Measurements from ENCODE around the gene RNASE4.

RNASE4 gene

DNA sequence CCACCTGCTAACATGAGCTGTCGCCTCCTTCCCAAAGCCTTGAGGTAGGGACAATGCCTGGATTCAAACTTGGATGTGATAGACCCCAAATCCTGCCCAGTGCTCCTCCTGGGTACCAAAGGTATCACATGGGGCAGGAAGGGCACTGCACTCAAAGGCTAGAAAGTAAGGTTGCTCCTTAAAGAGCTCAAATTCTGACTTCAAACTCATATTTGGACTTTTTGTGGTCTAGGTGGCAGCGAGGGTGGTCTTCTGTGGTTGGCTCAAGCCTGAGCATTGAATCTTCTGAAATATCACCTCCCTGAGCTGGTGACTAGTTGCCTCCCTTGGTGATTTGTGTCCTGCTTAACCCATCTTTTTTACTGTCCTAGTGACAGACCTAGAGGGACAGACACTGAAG lies 8.3 kb upstream of the RNASE4 start:
- no peak for DNase-seq

- no peak for DNase-seq
These were observed 4.5 kb upstream of the RNASE4 start for GRCh38 chr14:20679907-20680306.

DNA sequence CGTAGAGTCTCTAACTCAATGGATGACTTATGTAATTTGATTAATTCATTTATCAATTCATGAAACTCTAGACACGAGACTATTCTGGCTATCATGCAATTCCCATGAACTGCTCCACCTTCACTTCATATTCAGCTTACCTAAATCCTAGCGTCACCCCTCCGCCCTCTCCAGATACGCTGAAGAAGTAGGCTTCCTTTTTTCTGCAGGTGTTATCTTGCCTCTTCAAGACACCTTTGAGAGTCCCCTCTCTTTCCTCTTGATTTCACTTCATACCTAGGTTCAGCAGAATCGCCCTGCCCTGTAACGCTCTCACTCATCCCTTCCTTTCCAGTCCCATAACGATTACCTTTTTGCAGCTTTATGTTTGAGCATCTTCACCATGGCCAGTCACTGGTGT lies 4.0 kb upstream of the RNASE4 start:
- no peak for DNase-seq

- DNase-seq = peak; percentile 23
These were observed 3.5 kb upstream of the RNASE4 start for GRCh38 chr14:20680843-20681347.

DNA sequence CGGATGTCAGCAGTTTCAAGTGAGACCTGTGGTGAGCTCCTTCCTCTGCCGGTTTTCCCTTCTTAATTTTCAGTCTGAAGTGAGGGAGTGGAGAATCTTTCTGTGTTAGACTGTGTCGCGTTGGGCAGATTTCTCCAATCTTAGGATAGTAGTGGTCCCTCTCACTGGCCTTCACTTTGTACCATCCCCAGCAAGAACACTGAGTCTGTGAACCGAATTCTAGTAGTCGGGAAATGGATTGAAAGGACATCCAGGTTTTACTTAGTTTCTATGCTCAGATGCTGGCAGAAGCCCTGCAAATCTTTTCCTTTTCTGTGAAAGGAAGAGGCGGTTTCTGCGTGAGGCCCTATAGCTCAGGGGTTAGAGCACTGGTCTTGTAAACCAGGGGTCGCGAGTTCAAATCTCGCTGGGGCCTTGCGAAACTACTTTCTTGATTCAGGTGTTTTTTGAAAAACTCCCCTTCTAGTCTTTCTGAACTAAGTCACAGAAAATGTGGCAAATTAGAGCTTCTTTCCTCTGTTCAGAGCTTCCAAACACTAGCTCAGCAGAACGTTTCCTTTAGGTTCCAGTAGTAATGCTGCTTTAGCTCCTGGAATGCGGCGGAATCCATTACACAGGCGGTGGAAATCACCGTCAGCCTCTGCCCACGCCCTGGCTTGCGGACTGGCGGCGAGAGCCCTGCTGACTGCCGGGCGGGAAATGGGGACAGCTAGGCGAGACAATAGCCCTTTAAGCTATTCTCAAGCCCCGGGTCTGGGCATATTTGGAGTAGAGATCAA lies 2.8 kb upstream of the RNASE4 start:
- DNase-seq = peak; percentile 83

- DNase-seq = no peak
These were observed 2.3 kb upstream of the RNASE4 start for GRCh38 chr14:20682127-20682434.

DNA sequence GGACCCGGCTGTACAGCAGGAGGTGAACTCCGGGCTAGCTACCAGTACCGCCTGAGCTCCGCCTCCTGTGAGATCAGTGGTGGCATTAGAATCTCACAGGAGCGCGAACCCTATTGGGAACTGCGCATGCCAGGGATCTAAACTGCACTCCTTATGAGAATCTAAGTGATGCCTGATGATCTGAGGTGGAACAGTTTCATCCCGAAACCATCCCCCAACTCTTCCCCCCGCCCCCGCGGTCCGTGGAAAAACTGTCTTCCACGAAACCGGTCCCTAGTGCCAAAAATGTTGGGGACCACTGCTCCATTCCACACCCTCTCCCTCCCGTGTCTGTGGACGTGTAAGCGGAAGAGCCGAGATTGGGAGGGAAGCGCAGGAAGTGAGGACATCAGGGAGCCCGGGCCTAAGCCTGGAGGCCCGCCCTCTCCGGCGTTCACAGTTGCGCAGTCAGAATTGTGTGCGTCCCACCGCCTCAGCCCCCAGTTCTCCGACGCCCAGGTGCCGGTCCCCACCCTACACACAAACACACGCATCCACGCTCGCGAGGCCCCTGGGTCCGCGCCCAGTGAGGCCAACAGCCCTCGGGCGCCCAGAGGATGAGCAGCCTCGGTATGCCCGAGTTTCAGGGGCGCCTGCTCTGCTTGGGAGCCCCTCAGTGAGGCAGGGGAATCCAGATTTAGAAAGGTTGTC lies 1.8 kb upstream of the RNASE4 start:
- peak; percentile 70 for DNase-seq

GRCh38 chr14:20683125-20683890 lies 1.1 kb upstream of the RNASE4 start:
- DNase-seq = peak; percentile 79

DNA sequence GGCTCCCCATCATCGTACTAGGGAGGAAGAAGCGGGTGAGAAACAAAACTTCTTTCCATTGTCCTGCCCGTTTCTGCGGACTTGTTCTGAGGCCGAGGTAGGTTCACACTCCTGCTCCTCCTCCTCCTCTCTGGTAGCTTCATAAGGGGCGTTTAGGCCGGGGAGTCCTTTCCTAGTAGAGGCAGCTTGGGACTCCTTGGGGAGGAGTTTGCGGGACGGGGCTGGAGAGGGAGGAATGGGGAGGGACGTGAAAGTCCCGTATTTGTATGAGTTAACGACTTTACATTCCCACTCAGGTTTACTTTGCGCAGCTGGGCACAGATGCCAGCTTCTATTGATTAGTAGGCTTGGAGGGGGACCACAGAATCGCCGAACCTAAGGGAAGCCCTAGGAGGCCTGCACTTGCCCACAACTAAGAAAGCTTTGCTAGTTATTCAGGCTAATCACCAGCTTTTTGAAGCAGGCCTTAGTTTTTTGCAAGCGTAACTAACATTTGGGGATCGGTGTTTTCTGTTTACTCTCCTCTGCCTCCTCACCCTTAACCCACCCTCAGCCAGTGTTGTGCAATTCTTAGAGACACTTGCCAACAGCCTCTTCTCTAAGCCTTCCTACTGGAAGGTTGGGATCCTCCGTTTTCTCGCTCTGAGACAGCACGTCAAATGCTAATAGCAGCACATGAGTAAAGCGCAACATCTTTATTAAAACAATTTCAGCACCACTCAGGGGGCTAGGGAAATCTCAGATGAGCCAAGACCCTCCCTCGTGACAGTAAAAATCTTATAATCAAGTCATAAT lies 499 bp downstream of the RNASE4 start:
- DNase-seq = no peak

DNA sequence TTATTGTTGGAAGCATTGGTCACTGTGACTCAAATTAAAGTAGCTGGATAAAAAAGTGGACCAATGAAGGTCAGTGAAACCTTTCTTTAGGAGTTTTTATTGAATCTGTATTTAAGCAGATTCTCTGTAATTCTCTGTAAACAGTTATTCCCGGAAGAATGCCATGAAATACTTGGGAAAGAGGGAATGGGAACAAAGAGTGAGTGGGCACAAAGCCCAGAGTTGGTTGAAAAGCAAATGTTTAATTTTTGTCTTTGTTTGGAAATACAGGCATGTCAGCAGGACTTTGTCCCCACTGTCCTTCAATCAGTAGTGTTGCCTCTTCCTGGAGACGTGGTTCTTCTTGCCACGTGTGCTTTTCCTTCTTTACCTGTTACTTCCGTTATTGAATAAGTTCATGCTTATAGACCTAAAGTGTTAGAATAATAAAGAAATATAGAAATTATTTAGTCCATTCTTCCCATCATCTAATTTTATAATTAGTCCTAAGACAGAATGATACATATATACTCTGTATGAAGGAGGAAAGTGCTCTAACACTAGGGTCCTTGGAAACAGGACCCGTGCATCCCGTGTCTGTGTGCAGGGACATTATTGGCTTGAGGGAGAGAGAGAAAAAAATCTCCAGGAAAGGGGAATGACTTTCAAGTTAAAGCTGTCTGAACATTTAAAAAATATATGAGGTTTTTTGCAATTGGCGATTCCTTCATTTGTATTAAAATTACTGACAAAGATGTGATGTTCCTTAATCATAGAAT lies 2.2 kb downstream of the RNASE4 start:
- DNase-seq = no peak

DNA sequence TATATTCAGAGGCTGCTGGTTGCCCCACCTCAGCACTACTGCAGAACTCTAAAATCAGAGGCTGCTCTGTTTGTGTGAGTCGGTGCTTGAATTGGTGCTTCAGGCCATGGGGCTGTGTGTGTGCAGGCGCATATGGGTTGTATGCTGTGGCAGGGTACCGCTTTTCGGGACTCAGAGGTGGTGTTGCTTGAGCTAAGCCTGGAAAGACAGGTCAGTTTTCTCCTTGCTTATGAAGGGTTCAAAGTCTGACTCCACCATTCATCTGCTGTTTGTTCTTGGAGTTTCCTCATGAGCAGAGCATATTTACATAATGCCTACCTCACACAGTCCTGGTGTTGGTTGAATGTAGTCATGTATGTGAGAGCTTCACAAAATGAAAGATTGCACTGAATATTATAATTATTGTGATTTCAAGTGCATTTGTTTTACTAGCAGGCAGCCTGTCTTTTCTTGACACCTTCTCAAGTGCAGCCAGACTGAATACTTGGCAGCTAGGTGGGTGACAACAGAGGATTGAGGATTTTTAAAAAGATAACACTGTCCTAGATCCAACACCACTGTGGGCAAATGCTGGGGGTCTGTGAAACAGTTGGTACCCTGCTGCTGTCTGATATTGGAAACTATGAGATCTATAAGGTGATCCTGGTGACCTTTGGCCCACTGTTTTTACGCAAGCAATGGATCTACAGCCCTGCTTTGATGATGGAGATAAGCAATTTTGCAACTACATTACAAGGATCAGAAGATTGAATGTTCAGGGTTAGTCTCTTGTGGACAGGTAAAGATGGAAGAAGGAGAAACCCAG lies 3.2 kb downstream of the RNASE4 start:
- DNase-seq = no peak

- no peak for DNase-seq
These were observed 3.9 kb downstream of the RNASE4 start, which contains the start of gene ANG for GRCh38 chr14:20688167-20688839. Gene ANG (plus strand): TSS chr14:20688764. CDS start chr14:20693565, 4,801 bp downstream.

DNA sequence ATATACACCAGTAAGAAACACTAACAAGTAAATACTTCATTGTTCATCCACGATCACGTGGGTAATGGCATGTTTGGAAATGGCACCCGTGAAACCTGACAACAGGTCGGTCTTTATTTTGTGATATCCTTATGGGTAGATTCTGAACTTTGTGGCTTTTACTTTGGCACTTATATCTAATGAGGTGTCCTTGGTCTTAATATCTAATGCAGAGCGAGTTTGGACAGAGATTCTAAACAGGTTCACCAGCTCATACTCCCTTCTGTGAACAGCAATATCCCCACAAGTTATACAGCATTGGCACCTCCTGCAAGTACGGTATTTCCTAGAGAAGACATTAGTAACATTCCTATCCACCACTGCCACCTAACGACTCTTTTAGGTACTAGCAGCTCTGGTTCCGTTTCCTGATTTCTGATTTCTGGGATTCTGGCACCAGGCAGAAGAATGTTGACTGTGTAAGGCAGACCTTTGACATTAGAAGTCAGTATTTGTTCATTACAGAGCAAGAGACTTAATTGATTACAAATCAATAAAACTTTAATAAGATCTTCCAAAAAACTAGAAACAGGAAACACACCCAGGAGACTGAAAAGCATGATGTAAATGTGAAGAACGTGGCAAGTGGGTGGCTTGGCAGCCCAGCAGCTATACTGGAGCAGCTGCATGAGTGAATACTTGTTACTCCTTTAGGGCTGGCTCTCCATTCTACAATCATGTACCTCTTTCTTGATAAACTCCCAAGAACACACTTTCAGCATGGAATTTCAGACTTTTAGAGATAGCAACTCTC lies 6.7 kb downstream of the RNASE4 start:
- peak; percentile 10 for DNase-seq

- no peak for DNase-seq
These were observed 7.9 kb downstream of the RNASE4 start for GRCh38 chr14:20692116-20692751.

DNA sequence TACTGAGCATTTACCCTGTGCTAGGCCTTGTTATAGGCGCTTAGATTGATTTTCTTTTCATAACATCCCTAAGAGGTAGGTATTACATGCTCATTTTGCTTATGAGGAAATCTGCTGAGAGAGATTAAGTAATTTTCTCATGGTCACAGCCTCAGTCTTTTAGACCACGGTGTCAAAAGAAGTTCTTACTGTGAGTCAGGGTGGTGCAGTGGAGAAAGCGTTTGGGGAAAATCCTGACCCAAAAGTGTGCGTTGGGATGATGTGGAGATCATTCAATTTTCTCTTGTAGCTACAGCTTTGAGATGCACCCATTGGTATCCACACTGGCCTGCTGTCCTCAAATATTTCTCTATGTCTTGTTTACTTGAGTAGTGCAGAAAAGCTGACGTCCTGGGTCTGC lies 12.4 kb downstream of the RNASE4 start:
- no peak for DNase-seq

DNA sequence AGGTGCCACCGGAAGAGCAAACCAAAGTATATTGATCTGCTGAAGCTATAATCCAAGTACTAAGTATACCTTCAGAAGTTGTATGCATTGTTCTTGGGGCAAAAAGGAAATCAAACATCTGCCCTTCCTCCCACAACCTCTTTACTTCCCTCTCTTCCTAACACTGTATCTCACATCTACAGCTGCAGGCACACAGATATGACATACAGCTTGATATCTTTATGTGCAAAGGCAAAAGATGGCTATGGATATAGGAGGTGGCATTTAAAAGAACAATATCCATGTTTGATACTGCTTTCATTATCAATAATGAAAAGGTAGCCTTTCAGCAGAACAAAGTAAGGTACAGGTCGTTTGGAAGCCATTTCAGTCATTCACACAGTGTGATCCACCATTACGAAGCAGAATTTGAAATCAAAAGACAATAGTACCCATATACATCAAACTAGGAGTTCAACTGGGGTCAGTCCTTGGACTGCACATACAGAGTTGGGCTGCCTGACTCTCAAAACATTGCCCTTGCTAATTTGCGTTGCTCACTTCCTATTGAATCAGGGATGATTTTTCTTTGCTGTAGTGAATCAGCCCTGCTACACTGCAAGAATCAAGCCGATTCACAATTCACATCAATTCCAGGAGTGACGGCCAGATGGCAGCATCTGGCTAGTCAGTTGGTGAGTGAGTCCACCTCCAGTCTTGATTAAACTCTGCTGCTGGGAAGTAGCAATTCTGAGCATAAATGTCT lies 13.1 kb downstream of the RNASE4 start:
- peak; percentile 46 for DNase-seq

DNA sequence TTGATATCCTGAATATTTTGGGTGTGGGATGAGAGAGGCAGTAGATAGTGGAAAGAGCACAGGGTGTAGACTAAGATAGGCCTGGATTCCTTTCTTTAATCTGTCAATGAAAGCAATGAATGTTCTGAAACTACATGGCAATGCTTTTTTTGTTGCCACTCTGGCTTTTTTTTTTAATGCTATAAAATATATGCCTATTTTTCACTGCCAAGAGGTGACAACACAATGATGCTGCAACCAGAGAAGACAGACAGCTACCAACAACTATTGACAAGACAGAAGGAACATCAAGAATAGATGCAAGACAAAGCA lies 13.6 kb downstream of the RNASE4 start:
- no peak for DNase-seq

DNA sequence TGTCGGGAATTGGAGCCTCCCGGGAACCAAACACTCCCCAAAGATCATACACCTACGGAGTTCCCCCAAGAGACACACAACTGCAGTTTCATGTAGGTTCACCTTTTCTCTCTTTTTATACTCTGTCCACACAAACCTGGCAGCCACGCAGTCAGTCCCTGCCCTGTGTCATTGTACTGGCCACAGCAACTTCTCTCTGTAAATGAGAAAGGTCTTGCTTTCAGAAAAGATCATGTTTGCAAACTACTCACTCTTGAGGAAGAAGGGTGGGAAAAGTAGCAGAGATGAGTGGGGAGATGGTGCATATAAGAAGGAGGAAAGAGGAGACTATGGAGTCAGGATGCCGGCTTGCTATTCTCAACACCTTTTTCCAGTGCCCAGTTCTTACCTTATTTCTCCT lies 14.6 kb downstream of the RNASE4 start:
- no peak for DNase-seq

DNA sequence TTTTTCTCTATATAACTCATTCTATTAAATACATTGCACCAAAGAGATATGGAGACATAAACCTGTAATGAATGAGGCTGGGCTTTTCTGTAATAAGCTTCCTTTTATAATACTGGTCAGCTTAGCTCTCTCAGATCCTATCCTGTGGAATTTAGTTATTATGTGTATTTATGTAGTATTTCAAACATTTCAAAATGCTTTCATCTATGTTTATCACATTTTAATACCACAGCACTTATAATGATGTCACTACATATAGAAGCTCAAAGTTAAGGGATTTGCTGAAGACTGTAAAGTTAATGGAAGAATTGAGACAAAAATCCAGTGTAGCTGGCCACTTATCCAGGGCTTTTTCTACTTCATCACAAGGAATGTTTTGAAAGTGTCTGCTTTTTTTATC lies 15.6 kb downstream of the RNASE4 start:
- no peak for DNase-seq
